ENCODE measurements around the gene TMEM129. TPM values are rescaled to one million over a fixed set of nuclear protein-coding genes. Genes with fewer than 3 reads are reported as not detected.

Gene TMEM129
- total RNA-seq, 1 experiment from 2014 or later = 18.6 TPM

DNA sequence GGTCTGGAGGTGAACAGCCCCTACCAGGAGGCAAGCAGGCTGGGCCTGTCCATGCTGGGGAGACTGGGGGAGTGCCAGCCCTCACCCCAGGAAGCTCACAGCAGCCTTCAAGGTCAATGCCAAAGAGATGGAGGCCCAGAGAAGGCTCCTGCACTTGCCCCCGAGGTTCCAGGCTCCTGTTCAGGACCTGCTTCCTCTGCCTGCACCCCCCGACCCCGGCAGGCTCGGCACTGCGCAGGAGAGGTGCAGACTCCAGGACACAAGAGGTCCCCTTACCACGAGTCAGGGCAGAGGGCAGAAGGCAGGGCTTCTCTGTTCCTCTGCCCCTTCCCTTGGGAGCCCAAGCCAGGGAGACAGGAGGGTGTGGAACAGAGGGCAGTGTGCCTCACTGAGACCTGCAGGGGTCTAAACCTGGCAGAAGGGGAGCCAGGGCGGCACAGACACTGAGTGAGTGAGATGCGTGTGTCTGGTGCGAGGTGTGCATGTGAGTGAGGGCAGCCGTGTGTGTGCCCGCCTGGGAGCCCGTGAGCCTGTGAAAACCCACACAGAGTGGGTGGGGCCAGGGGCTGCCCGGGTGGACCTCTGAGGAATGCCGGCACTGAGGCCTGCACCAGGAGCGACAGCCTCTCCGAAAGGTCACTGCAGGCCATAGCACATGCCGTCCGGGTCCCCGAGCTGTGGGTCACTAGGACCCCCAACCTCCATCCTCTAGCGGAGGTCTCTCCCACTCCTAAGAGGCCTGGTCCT, 41.3 kb upstream of the TMEM129 start:
- peaks cover 13% of the 10 kb centered on the region for H3K27me3 ChIP-seq
- peaks cover 38% of the 10 kb centered on the region for H3K4me1 ChIP-seq
- H3K9me3 ChIP-seq (replicated peaks) = no peaks in the 10 kb centered on the region
- H3K36me3 ChIP-seq = no peaks in the 10 kb centered on the region
- no peak overlapping the region for H3K4me3 ChIP-seq
- H3K27ac ChIP-seq = no peak overlapping the region
- DNase-seq = no peak

DNA sequence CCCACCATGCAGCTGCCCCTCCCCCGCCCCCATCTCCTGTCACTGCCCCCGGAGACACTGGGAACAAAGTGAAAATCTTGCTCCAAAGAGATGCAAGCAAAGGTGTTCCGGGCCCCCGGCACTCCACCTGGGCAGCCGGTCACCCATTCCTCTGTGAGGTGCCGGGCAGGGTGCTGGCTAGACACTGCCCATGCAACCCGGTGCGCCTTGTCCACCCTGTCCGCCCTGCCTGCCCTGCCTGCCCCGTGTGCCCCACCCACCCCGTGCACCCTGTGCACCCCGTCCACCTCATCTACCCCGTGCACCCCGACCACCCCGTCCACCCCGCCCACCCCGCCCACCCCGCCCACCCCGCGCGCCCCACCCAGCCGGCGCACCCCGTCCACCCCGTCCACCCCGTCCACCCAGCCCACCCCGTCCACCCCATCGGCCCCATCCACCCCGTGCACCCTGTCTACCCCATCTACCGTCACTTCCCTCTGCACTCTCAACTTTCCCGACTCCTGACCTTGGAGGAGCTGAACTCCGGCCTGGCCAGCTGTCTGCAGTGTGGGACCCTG, 40.1 kb upstream of the TMEM129 start:
- Histone ChIP-seq H3K4me1 (peaks cover 32% of the 10 kb centered on the region), H3K36me3 (no peaks in the 10 kb centered on the region), H3K27me3 (peaks cover 7% of the 10 kb centered on the region), H3K4me3 (no peak overlapping the region), H3K27ac (no peak overlapping the region), H3K9me3 (replicated peaks) (no peaks in the 10 kb centered on the region)
- DNase-seq = no peak

DNA sequence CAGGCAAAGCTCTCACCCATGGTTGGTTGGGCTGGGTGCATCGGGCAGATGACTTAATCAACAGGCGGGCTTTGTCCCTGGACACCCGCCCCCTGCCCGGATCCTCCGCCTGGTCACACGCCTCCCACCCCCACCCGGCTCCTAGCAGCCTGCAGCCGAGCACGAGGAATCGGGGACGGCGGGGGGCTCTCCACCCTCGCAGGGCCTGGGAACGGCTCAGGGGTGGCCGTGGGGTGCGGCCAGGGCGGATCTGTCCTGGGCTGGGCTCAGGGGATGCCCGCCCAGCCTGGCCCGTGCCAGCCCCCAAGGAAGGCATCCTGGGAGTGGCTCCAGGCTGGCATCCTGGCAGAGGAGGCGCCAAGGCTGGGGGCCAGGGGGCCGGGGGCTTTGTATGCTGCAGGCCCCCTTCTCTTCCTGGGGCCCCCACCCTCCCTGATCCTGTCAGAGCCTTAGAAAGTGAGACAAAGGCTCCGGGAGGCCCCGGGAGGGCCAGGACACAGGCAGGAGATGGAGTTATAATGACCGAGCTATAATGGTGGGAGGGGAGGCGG, 39.5 kb upstream of the TMEM129 start:
- 0 out of 2 replicates have a peak, but pooled peaks cover 3% of the 10 kb centered on the region for H3K27me3 ChIP-seq
- H3K4me3 ChIP-seq = no peak overlapping the region

DNA sequence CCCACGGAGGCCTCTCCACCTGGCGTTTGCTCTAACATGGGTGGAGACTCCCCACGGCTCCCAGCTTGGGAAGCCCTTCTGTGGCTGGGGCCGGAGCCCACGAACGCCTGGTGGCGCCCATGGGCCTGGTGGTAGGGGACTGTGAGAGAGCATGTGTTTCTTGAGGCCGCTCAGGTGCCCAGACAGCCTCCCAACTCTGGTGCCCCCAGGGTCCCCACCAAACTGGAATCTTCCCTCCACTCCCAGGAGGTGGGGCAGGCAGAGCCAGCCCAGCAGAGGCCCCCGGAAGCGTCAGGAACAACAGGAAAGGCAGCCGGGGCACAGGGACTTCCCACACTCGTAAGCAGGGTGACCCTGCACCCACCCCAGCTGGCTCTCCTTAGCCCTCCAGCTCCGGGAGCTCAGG, 38.7 kb upstream of the TMEM129 start:
- peak overlapping the region; percentile 10; the same call in 1 of the 2 replicates for H3K4me3 ChIP-seq
- no peaks in the 10 kb centered on the region for H3K36me3 ChIP-seq
- H3K4me1 ChIP-seq = peaks cover 37% of the 10 kb centered on the region
- DNase-seq = peak; percentile 59 to 71
- no peaks in the 10 kb centered on the region for H3K9me3 ChIP-seq (replicated peaks)
- peak overlapping the region; percentile 59 for H3K27ac ChIP-seq
- no peaks in the 10 kb centered on the region for H3K27me3 ChIP-seq

More for the DNA sequence above, 39.5 kb upstream of the TMEM129 start:
- no peaks in the 10 kb centered on the region for H3K9me3 ChIP-seq (replicated peaks)
- H3K36me3 ChIP-seq = no peaks in the 10 kb centered on the region
- H3K4me1 ChIP-seq = peaks cover 32% of the 10 kb centered on the region
- DNase-seq = no peak
- H3K27ac ChIP-seq = no peak overlapping the region

DNA sequence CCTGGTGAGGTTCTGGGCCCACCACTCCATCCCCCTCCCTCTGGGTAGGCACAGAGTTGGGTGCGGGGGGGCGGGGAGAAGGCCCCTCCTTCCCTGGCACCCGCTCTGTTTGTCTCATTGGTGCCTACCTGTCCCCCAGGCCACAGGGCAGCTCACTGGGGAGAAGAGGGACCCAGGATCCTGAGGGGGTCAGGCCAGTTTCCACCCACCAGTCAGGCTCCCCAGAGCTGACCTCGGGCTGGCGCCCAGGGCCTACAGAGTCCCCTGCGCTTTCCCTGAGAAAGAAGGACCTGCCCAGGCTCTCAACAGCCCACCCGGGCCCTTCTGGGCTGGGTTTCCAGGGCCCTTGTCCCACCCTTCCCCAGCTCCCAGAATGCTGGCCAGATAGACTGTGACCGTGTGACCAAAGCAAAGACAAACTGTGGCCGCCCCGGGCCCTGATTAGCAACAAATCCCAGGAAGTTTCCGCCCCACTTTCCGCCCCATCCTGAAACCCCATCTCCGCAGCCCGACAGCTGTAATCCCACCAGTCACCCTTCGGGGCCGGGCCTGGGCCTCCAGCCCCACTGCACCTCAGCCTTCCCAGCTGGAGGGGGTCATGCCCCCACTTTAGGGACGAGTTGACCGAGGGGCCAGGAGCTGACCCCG, 38.2 kb upstream of the TMEM129 start:
- peak; percentile 87 to 92 for DNase-seq
- Histone ChIP-seq H3K36me3 (no peaks in the 10 kb centered on the region), H3K9me3 (replicated peaks) (no peaks in the 10 kb centered on the region), H3K27ac (peak overlapping the region; percentile 59), H3K27me3 (no peaks in the 10 kb centered on the region), H3K4me3 (peak overlapping the region; percentile 10; the same call in 1 of the 2 replicates), H3K4me1 (peaks cover 42% of the 10 kb centered on the region)

DNA sequence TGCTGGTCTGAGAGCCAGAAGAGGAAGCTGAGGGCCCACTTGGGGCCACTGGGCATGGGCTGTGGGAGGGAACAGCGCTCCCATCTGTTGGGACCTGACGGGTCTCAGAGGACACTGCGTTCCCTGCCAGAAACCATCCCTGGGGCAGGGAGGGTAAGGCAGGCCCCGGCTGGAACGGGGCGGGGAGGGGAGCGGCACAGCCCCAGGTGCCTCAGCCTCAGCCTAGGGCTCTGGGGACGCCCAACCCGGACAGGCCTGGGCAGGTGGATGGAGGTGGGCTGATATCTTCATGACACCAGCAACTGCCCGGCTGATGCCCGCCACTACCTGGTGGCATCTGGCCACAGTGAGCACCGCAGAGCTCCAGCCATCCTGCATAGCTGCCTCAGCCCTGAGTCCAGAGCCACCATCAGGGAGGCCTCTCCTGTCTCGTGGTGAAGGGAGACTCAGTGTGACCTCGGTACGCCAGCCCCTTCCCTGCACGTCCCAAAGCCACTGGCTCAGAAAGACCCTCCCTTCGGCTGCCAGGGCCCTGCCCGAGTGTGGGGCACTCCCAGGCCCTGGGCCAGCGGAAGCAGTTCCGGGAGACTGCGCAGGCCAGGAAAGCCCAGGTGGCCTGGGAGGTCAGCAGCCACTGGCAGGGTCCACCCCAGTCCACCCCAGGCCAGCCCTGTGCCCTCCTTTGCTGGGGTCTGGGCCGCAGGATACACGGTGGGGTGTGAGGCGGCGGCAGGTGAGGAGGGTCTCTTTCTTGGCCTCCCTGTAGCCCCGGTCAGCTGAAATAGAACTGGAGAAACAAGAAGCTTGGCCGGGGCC, 37.4 kb upstream of the TMEM129 start:
- H3K27me3 ChIP-seq = no peaks in the 10 kb centered on the region
- peak overlapping the region; percentile 59 for H3K27ac ChIP-seq
- H3K36me3 ChIP-seq = no peaks in the 10 kb centered on the region
- no peak overlapping the region for H3K4me3 ChIP-seq
- H3K4me1 ChIP-seq = peaks cover 46% of the 10 kb centered on the region
- DNase-seq = no peak
- no peaks in the 10 kb centered on the region for H3K9me3 ChIP-seq (replicated peaks)

DNA sequence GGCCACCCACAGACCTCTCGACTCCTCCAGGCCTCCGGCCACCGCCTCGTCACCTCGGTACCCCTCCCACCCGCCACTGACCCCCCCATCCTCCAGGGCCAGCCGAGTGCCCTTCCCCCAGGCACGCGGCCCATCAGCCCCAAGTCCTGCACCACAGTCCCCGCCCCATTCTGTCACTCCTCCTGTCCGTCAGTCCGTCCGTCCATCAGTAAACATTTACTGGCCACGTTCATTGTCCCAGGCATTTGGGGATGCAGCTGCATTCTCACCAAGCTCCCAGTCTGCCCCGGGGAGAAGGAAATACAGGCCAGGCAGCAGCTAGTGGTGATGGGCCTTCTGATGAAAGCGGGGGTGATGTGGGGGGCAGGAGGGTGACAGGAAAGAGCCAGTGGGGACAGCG, 36.7 kb upstream of the TMEM129 start:
- Histone ChIP-seq H3K9me3 (replicated peaks) (no peaks in the 10 kb centered on the region), H3K4me1 (peaks cover 50% of the 10 kb centered on the region), H3K36me3 (no peaks in the 10 kb centered on the region), H3K27ac (no peak overlapping the region), H3K27me3 (no peaks in the 10 kb centered on the region), H3K4me3 (no peak overlapping the region)
- DNase-seq = no peak

DNA sequence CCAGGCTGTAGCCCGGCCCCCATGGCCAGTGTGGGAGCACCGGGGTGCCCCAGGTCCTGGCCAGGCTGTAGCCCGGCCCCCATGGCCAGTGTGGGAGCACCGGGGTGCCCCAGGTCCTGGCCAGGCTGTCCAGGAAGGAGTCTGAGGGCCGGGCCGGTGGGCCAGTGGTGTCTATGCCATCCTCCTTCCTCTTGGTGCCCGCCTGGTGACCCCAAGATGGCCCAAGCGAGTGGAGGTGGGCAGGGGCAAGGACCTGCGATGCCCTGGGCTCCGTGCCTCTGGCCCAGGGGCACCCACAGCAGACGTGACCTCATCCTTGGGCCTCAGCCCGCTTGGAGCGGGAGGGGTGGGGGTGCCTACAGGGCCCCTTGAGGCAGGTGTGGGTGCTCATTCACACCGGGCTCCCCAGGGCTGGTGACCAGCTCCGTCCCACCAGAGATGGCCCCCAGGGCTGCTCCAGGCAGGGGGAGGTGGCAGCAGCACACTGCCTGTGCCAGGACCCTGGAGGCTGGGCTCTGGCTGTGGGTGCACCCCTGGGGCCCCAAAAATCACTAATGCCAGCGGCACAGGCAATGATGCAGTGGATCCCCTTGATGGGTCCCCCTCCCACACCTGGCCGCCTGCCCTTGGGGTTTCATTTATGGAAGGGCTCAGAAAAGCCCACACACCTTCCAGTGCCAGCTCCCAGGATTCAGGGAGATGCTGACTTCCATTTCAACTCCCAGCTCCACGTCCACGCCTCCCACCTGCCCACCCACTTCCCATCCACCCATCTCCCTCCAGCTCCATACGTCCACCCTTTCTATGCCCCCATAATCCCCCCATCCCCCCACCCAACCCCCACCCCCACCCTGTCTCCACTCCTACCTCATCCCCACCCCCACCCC, 36.0 kb upstream of the TMEM129 start:
- Histone ChIP-seq H3K9me3 (replicated peaks) (no peaks in the 10 kb centered on the region), H3K4me1 (peaks cover 55% of the 10 kb centered on the region), H3K4me3 (no peak overlapping the region), H3K27ac (no peak overlapping the region), H3K27me3 (no peaks in the 10 kb centered on the region), H3K36me3 (no peaks in the 10 kb centered on the region)
- DNase-seq = no peak

DNA sequence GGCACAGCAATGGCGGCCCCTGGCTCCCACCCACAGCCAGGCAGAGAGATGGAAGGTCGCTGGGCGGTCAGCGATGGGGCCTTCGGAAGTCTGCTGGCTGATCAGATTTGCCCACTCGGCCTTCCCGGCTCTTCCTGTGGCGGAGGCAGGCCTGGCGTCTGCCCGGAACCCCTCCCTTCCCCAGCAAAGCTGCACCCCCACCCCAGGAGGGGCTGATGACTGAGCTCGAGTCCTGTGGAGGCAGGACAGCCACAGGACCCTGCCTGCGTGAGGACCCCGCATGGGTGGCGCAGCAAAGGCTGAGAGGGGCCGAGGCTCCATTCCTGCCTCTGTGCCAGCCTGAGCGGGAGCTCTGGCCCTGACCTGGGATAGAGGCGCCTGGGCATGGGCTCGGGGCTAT, 35.0 kb upstream of the TMEM129 start:
- H3K4me1 ChIP-seq = peaks cover 61% of the 10 kb centered on the region
- no peak for DNase-seq
- H3K27me3 ChIP-seq = no peaks in the 10 kb centered on the region
- H3K27ac ChIP-seq = no peak overlapping the region
- no peaks in the 10 kb centered on the region for H3K36me3 ChIP-seq
- H3K9me3 ChIP-seq (replicated peaks) = no peaks in the 10 kb centered on the region
- H3K4me3 ChIP-seq = no peak overlapping the region

DNA sequence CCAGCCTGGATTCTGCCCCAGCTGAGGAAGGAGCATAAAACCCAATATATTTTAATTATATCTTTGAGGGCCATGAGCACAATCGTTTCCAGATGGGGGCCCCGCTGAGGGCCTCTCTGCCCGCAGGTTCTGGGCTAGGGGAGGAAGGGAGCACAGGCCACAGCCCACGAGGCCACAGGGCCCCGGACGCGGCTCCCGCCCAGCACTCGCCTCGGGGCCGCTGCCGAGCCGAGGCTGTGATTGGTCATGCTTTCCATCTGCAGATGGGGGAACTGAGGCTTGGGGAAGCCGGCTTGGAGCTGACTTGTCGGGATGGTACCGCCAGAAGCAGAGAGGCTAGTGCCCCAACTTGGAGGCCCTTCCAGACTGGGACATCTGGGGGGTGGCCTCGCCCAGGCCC, 34.2 kb upstream of the TMEM129 start:
- no peak for DNase-seq
- Histone ChIP-seq H3K4me1 (peaks cover 53% of the 10 kb centered on the region), H3K9me3 (replicated peaks) (no peaks in the 10 kb centered on the region), H3K4me3 (no peak overlapping the region), H3K27ac (no peak overlapping the region), H3K27me3 (no peaks in the 10 kb centered on the region), H3K36me3 (no peaks in the 10 kb centered on the region)

DNA sequence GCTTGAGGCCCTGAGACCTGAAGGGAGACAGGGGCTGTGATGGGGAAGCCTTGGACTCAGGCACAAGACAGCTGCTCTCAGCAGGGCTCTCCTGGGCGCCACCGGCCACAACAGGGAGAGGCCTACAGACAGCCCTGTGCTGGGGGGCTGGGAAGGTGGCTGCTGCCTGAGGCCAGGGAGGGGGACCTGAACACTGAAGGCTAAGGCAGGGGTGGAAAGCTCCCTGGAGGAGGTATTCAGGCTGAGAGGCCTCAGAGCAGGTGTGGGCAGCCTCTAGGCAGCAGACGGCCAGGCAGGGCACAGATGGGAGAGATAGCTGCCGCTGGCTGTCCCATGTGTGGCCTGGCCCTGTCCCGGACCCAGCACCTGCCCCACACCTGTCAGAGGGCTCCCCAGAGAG, 33.2 kb upstream of the TMEM129 start:
- no peaks in the 10 kb centered on the region for H3K9me3 ChIP-seq (replicated peaks)
- H3K4me1 ChIP-seq = peaks cover 44% of the 10 kb centered on the region
- H3K27me3 ChIP-seq = no peaks in the 10 kb centered on the region
- H3K36me3 ChIP-seq = no peaks in the 10 kb centered on the region
- peak; percentile 89 to 92 for DNase-seq
- H3K27ac ChIP-seq = peak overlapping the region; percentile 18
- no peak overlapping the region for H3K4me3 ChIP-seq

DNA sequence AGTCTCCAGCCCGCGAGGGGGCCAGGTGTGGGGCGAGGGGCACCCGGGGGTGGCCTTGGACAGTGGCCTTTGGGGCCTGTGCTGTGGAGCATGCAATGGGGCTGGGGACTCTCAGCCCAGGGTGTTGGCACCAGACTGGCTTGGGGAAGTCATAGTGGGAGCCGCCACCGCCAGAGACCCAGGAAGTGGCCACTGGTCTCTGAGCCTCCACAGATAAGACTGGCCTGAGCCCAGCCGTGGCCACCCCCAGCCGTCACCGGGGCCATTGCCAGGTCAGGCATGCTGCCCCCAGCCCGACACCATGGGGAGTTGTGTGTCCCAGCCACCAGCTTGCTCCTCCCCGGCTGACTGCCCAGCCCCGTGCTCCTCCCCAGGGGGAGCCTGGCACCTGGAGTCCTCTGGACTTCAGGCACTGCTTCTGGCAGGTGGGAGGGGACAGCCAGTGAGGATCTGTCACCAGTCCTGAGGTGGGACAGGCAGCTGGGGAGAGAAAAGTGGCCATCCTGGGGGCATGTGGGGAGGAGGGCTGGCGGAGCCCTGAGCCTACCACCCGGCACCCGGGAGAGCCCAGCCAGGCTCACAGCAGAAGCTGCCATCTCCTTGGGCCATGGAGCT, 32.7 kb upstream of the TMEM129 start:
- no peaks in the 10 kb centered on the region for H3K36me3 ChIP-seq
- H3K9me3 ChIP-seq (replicated peaks) = no peaks in the 10 kb centered on the region
- H3K27ac ChIP-seq = peak overlapping the region; percentile 18
- no peak for DNase-seq
- H3K4me1 ChIP-seq = peaks cover 38% of the 10 kb centered on the region
- no peak overlapping the region for H3K4me3 ChIP-seq
- no peaks in the 10 kb centered on the region for H3K27me3 ChIP-seq

DNA sequence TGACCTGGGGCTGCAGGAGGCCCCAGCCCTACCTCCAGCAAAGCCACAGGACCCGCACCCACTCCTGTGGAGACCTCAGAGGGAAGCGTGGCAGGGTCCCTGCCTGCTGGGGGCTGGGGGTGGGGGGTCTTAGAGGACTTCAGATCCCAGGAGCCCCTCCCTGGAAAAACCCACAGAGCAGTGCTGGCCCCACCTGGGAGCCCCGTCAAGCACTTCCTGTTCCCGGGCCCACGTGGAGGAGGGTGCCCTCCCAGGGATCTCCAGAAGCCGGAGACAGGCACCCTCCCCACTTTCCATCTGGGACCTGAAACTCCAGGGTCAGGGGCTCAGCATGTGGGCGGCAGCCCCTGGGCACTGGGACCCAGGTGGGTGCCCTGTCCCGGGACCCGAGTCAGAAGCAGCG, 32.2 kb upstream of the TMEM129 start:
- Histone ChIP-seq H3K36me3 (no peaks in the 10 kb centered on the region), H3K27ac (no peak overlapping the region), H3K27me3 (no peaks in the 10 kb centered on the region), H3K4me1 (peaks cover 35% of the 10 kb centered on the region), H3K9me3 (replicated peaks) (no peaks in the 10 kb centered on the region), H3K4me3 (no peak overlapping the region)
- DNase-seq = no peak

Measured in SJCRH30 (cell line).